Activated naive CD8-positive, alpha-beta T cell treated with anti-CD3 and anti-CD28 coated beads for 36 hours (primary cell): ENCODE results near the gene ATXN10. TPM values are rescaled to one million over a fixed set of nuclear protein-coding genes. Genes with fewer than 3 reads are reported as not detected.
"Not testable (repeated sequence)": the region's sequence is repeated elsewhere in the genome, so short reads cannot be mapped to it uniquely, and the experiment has no call there.

ENCODE experiments used
- DNase-seq: peaks from one replicate; pipeline ENCODE4 v3.0.0; 2021
- H3K27ac Mint-ChIP-seq: one replicate; pipeline ENCODE4 v1.8.0; 2022; ENCODE audit warnings: mild to moderate bottlenecking, moderate library complexity, mixed read lengths
- H3K27me3 Mint-ChIP-seq: one replicate; pipeline ENCODE4 v1.8.0; 2022; ENCODE audit warnings: mild to moderate bottlenecking, mixed read lengths
- H3K36me3 Mint-ChIP-seq: one replicate; pipeline ENCODE4 v1.8.0; 2021; ENCODE audit warnings: mild to moderate bottlenecking, mixed read lengths
- H3K4me1 Mint-ChIP-seq: one replicate; pipeline ENCODE4 v1.8.0; 2021; ENCODE audit warnings: mixed read lengths
- H3K4me3 Mint-ChIP-seq: one replicate; pipeline ENCODE4 v1.8.0; 2022; ENCODE audit warnings: mild to moderate bottlenecking, moderate library complexity, mixed read lengths
- H3K9me3 Mint-ChIP-seq: one replicate; pipeline ENCODE4 v1.8.0; 2022; ENCODE audit warnings: mixed read lengths
- total RNA-seq, 2 experiments: library from RNA; stranded (reverse); gene quantifications; one replicate each; pipeline ENCODE4 v1.2.3, GENCODE V29; 2021

The ATXN10 gene
- total RNA-seq, 2 experiments from 2014 or later = 124 to 130 TPM

DNA sequence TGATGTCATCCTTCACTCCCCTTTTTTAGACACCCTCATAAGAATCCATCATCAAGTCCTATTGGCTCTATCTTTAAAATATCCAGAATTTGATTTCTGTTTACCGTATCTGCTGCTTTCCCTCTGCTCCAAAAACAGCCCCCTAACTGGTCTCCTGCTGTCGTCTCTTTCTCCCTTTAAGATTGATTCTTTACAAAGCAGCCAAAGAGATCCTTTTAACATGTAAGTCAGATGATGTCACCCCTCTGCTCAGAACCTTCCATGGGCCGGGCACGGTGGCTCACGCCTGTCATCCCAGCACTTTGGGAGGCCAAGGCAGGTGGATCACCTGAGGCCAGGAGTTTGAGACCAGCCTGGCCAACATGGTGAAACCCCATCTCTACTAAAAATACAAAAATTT, 11.1 kb downstream of the ATXN10 start:
- H3K4me3 Mint-ChIP-seq, DNase-seq, H3K27me3 Mint-ChIP-seq, H3K9me3 Mint-ChIP-seq, H3K27ac Mint-ChIP-seq, H3K36me3 Mint-ChIP-seq: not testable (repeated sequence)
- peaks cover 13% of the 10 kb centered on the region for H3K4me1 Mint-ChIP-seq

DNA sequence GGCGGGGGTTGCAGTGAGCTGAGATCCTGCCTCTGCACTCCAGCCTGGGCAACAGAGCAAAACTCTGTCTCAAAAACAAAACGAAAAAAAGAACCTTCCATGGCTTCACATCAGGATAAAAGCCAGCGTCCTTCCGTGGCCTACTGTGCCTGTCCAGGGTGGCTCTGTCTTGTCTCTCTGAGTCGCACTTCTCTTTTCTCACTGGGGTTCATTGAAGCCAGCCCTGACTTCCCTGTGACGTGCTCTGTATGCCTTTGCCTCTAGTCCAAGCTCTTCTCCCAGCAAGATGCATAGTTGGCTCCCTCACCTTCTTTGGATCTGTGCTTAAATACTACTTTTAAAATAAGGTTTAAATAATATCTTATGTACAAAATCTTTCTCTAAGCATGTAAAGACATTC, 11.6 kb downstream of the ATXN10 start:
- Mint-ChIP-seq H3K36me3 (peaks cover 7% of the 10 kb centered on the region), H3K27me3 (no peaks in the 10 kb centered on the region), H3K9me3 (no peaks in the 10 kb centered on the region), H3K4me3 (no peak overlapping the region), H3K27ac (no peak overlapping the region), H3K4me1 (peaks cover 13% of the 10 kb centered on the region)
- DNase-seq = no peak

DNA sequence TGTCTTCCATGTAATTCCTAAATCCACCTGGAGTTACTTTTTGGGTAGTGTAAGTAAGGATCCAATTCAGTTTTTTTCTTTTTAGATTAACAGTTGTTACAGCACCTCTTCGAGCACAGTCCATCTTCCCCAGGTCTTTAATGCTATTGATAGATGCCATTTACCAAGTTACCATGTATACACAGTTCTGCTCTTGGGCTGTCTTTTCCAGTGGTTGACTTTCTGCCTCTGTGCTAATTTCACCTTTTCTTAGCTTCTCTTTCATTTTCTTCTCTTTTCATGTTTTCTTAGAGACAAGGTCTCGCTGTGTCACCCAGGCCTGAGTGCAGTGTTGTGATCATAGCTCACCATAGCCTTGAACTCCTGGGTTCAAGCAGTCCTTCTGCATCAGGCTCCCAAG, 12.0 kb downstream of the ATXN10 start:
- no peaks in the 10 kb centered on the region for H3K9me3 Mint-ChIP-seq

DNA sequence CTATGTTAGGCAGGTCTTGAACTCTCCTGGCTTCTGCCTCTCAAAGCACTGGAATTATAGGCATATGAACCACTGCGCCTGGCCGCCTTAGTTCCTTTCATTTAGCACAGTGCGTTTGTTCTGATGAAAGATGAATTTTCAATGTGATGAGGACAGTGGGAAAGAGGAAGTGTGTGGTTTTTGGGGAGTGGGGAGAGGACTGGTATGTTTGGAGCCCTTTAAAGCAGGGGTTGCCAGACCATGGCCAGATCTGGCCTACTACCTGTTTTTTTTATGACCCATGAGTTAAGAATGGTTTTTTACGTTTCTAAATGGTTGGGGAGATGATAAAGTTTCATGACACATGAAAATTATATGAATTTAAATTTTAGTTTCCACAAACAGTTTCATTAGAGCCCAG, 12.5 kb downstream of the ATXN10 start:
- Mint-ChIP-seq H3K4me3 (no peak overlapping the region), H3K27me3 (no peaks in the 10 kb centered on the region), H3K4me1 (peaks cover 10% of the 10 kb centered on the region), H3K27ac (no peak overlapping the region), H3K9me3 (no peaks in the 10 kb centered on the region), H3K36me3 (peaks cover 4% of the 10 kb centered on the region)
- DNase-seq = no peak

More for the DNA sequence above, 12.0 kb downstream of the ATXN10 start:
- Mint-ChIP-seq H3K27ac (no peak overlapping the region), H3K4me3 (no peak overlapping the region), H3K36me3 (peaks cover 7% of the 10 kb centered on the region), H3K4me1 (peaks cover 13% of the 10 kb centered on the region), H3K27me3 (no peaks in the 10 kb centered on the region)
- DNase-seq = no peak

DNA sequence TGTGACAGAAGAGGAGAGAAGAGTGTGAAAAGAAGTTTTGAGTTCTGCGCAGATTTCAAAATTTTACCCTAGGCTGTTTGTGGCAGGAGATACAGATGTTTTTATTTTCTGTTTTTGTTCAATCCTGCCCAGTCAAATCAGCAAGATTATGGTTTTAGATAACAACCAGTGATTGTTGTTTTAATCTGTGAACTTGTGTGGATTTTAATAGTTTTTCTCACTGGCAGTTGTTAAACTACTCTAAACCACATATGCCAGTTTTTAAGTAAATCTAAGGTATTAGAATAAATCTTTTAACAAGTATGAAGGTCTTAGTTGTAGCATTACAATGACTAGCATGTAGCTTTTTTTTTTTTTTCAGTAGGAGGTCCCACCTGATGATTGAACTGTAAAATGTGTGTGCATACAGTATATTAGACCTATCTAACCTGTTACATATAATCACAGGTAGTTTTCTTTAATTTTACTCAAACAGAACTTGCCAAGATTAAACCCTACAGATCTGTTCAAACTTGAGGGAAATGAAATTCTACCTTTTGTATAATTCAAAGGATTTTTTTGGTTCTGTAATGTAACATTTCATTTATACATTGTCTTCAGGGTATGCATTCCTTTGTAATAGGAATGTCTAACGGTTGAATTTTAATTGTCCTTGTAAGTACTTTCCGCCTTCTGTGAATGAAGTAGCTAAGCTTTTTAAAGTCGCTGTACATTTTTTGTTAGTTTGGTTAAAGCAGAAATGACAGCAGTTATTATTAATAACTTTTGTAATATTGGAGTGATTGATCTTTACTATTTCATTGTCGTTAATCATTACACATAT, 13.3 kb downstream of the ATXN10 start:
- H3K27ac Mint-ChIP-seq = no peak overlapping the region
- no peak overlapping the region for H3K4me3 Mint-ChIP-seq
- H3K36me3 Mint-ChIP-seq = peaks cover 5% of the 10 kb centered on the region
- no peak for DNase-seq
- no peaks in the 10 kb centered on the region for H3K9me3 Mint-ChIP-seq
- no peaks in the 10 kb centered on the region for H3K27me3 Mint-ChIP-seq
- peaks cover 7% of the 10 kb centered on the region for H3K4me1 Mint-ChIP-seq

DNA sequence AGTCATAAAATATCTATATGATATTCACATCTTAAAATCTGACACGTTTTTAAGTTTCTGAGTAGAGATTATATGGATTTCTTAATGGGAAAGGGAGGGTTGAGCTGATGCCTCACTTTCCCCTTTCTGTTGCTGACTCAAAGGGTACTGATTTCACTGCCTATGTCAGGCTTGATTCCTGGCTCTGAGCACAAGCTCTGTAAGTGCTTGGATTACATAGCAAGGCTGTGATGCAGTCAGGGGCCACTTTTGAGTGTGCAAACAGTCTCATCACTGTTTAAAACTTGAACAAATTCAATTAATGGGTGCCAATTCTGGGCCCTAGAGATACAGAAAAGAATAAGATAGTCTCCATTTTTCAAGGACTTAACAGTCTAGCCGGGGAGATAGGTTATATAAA, 14.4 kb downstream of the ATXN10 start:
- no peak overlapping the region for H3K4me3 Mint-ChIP-seq
- no peaks in the 10 kb centered on the region for H3K9me3 Mint-ChIP-seq
- H3K27me3 Mint-ChIP-seq = no peaks in the 10 kb centered on the region
- H3K36me3 Mint-ChIP-seq = peaks cover 13% of the 10 kb centered on the region
- peaks cover 10% of the 10 kb centered on the region for H3K4me1 Mint-ChIP-seq
- DNase-seq = no peak
- no peak overlapping the region for H3K27ac Mint-ChIP-seq

DNA sequence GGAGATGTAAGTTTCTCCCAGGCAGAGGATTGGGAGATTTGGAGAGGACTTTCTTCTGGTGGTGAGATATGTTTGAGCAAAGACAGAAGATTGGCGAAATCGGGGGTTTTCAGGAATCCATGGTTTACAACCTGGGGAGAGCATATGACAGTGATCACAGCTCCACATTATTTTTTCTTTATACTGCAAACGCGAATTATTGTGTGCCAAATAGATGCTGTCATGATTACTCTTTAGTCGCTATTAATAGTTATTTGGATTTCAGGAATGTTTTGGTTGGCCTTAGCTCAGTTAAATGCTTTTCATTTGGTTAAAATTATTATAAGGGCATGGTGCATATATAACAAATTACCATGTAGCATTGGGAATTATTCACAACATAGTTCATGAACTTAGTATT, 15.2 kb downstream of the ATXN10 start:
- Mint-ChIP-seq H3K4me3 (no peak overlapping the region), H3K9me3 (no peaks in the 10 kb centered on the region), H3K27me3 (no peaks in the 10 kb centered on the region), H3K4me1 (peaks cover 10% of the 10 kb centered on the region), H3K36me3 (peaks cover 15% of the 10 kb centered on the region), H3K27ac (no peak overlapping the region)
- no peak for DNase-seq

DNA sequence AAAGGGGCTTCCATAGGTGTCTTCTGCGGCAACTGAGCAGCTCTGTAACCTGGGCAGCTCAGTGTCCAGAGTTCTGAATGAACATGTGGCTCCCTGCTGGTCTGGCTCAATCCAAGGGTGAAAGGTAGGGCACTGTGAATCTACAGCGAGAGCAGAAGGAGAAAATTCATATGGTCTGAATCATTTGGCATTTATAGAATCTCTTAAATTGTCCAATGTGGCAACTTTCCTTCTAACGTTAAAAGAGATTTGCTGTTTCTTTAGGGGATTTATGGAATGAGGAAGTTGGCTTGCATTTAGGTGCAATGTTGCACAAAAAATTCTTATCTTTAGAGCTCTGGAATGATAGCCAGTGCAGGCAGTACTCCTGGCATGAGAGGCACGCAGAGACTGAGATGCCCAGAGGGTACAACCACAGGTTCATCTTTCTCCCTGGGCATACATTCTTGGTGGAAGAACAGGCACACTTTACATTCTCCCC, 17.0 kb downstream of the ATXN10 start:
- peaks cover 10% of the 10 kb centered on the region for H3K4me1 Mint-ChIP-seq
- H3K27me3 Mint-ChIP-seq = no peaks in the 10 kb centered on the region

DNA sequence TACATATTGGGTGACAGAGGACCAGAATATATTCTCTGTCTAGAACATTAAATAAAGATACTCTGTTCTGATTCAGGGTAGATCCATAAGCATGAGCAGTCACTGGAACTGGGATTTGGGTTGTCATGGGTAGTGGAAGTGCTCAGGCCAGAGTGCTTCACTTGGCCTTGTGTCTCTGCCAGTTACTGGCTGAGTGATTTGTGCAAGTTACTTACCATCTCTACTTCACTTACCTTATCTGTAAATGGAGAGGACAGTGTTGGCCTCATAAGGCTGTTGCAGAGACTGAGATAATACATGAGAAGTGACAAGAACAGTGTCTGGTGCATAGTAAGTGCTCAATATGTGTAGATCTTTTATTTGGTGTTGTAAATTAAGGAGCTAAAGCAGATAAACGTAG, 17.6 kb downstream of the ATXN10 start:
- Mint-ChIP-seq H3K9me3 (no peaks in the 10 kb centered on the region), H3K4me3 (no peak overlapping the region), H3K27me3 (no peaks in the 10 kb centered on the region), H3K36me3 (peaks cover 23% of the 10 kb centered on the region), H3K27ac (no peak overlapping the region), H3K4me1 (peaks cover 10% of the 10 kb centered on the region)
- no peak for DNase-seq

More for the DNA sequence above, 17.0 kb downstream of the ATXN10 start:
- H3K36me3 Mint-ChIP-seq = peaks cover 21% of the 10 kb centered on the region
- no peak overlapping the region for H3K4me3 Mint-ChIP-seq
- no peak overlapping the region for H3K27ac Mint-ChIP-seq
- no peaks in the 10 kb centered on the region for H3K9me3 Mint-ChIP-seq
- no peak for DNase-seq

DNA sequence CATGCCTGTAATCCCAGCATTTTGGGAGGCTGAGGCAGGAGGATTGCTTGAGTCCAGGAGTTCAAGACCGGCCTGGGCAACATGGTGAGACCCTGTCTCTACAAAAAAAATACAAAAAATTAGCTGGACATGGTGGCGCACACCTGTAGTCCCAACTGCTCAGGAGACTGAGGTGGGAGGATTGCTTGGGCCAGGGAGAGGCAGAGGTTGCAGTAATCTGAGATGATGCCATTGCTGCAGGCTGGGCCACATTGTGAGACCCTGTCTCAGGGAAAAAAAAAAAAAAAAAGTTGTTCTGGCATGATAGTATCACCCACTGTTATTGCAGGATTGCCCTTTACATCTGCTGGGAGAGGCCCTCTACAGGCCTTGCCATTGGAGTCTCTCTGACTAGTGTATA, 18.4 kb downstream of the ATXN10 start:
- DNase-seq = no peak
- H3K27me3 Mint-ChIP-seq = no peaks in the 10 kb centered on the region
- H3K4me3 Mint-ChIP-seq = no peak overlapping the region
- no peak overlapping the region for H3K27ac Mint-ChIP-seq
- H3K36me3 Mint-ChIP-seq = peaks cover 24% of the 10 kb centered on the region
- H3K4me1 Mint-ChIP-seq = peaks cover 10% of the 10 kb centered on the region
- no peaks in the 10 kb centered on the region for H3K9me3 Mint-ChIP-seq

DNA sequence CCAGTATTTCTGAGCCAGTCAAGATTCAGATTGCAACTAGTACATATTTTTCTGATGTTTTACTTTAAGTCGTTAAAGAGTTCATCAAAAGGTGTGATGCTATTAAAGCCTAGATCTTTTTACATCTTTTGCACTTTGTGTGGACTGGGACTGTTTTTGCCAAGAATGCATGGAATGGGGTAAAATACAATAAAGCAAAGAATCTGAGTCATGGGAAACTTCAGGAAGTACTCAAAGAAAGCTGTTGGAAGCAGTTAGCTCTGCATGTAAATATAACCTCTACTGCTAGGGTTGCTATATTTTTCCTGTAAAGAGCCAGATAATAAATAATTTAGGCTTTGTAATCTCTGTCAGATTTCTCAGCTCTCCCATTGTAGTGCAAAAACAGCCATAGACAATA, 20.9 kb downstream of the ATXN10 start:
- H3K27me3 Mint-ChIP-seq = no peaks in the 10 kb centered on the region
- no peak overlapping the region for H3K27ac Mint-ChIP-seq
- H3K4me1 Mint-ChIP-seq = peaks cover 7% of the 10 kb centered on the region
- peaks cover 29% of the 10 kb centered on the region for H3K36me3 Mint-ChIP-seq
- H3K9me3 Mint-ChIP-seq = no peaks in the 10 kb centered on the region
- no peak for DNase-seq
- H3K4me3 Mint-ChIP-seq = no peak overlapping the region

DNA sequence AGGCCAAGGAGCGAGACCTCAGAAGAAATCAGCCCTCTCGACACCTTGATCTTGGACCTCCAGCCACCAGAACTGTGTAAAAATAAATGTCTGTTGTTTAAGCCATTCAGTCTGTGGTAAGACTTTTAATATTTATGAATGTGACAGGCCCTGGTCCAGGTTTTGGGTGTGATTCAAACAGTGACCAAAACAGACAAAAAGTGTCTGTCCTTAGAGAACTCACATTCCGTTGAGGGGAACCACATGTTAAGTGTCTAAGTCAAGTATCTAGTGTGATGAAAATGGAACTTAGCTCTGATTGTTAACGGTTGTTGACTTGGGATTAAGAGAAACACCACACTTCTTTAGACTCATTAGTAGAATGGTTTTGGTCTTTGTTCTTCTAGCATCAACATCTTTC, 22.2 kb downstream of the ATXN10 start:
- Mint-ChIP-seq H3K36me3 (peaks cover 34% of the 10 kb centered on the region), H3K27me3 (no peaks in the 10 kb centered on the region), H3K27ac (no peak overlapping the region), H3K4me1 (peaks cover 12% of the 10 kb centered on the region), H3K4me3 (no peak overlapping the region), H3K9me3 (no peaks in the 10 kb centered on the region)
- no peak for DNase-seq

DNA sequence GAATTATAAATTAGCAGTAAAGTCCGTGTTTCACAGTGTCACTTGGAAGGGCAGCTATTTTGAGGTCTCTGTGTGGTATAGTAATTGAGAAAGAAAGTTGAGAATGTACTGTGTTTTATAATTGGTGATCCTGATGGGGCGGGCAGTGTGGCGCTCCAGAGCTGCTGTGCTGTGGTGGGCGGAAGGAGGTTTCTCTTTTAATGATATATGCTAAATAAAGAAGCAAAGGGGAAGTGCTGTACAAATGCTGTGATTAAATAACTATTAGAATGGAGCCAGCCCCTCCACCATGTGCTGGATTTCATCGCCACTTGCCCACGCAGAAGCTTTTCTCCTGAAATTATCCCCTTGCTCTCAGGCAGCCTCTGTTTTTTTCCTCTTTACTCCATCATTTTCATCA, 24.6 kb downstream of the ATXN10 start:
- Mint-ChIP-seq H3K27ac (no peak overlapping the region), H3K36me3 (peaks cover 30% of the 10 kb centered on the region), H3K4me3 (no peak overlapping the region), H3K27me3 (no peaks in the 10 kb centered on the region), H3K4me1 (peaks cover 9% of the 10 kb centered on the region), H3K9me3 (no peaks in the 10 kb centered on the region)
- DNase-seq = no peak

DNA sequence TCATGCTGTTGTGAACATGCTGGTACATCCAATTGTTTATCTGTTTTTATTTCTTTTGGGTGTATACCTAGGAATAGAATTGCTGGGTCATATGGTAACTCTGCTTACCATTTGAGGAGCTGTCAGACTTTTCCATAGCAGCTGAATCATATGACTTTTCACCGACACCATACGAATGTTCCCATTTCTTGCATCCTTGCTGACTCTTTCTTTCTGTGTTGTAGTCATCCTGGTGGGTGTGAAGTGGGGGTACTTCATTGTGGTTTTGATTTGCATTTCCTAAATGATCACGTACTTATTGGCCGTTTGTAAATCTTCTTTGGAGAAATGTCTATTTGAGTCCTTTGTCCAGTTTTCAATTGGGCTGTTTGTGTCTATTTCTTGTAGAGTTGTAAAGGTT, 26.5 kb downstream of the ATXN10 start:
- H3K27ac Mint-ChIP-seq = no peak overlapping the region
- no peak for DNase-seq
- peaks cover 39% of the 10 kb centered on the region for H3K36me3 Mint-ChIP-seq
- H3K9me3 Mint-ChIP-seq = no peaks in the 10 kb centered on the region
- peaks cover 9% of the 10 kb centered on the region for H3K4me1 Mint-ChIP-seq
- H3K27me3 Mint-ChIP-seq = no peaks in the 10 kb centered on the region
- no peak overlapping the region for H3K4me3 Mint-ChIP-seq

DNA sequence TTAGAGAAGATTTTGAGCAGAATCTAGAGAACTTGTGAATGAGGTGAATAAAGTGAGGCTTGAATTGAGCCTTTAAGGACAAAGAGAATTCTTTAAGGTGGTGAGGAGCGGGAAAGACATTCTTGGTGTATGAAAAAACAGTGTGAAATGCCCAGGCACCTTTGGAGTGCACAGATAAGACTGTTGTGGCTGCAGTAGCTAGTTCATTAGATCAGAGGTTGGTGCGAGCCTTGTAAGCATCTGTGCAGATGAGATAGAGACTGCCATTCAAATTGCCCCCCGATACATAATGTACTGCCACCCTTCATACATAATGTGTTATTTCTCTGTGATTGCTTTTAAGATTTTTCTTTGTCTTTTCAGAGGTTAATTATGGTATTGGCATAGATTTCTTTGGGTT, 31.3 kb downstream of the ATXN10 start:
- H3K4me3 Mint-ChIP-seq = no peak overlapping the region
- H3K36me3 Mint-ChIP-seq = peaks cover 40% of the 10 kb centered on the region
- no peak for DNase-seq
- no peak overlapping the region for H3K27ac Mint-ChIP-seq
- H3K4me1 Mint-ChIP-seq = peaks cover 11% of the 10 kb centered on the region
- H3K27me3 Mint-ChIP-seq = no peaks in the 10 kb centered on the region
- H3K9me3 Mint-ChIP-seq = no peaks in the 10 kb centered on the region

DNA sequence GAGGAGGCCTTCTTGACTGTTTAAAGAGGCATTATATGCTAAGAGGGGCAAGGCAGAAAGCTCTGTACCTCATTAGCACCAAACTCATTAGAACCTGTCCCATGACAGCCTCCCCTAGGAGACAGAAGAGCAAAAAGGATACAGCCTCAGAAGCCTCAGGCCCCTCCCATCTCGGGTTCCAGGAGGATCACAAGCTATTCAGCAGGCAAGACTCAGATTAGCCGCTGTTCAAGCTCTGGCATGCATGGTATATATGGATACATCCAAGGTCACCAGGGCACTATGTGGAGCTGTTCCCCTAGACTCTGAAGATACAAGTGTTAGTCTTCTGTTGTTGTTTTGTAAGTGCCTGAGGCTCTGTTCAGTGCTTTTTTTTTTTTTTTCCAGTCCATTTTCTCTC, 32.1 kb downstream of the ATXN10 start:
- H3K4me1 Mint-ChIP-seq = peaks cover 10% of the 10 kb centered on the region
- H3K4me3 Mint-ChIP-seq = no peak overlapping the region
- no peak for DNase-seq
- H3K27ac Mint-ChIP-seq = no peak overlapping the region
- H3K27me3 Mint-ChIP-seq = no peaks in the 10 kb centered on the region
- H3K36me3 Mint-ChIP-seq = peaks cover 41% of the 10 kb centered on the region
- H3K9me3 Mint-ChIP-seq = no peaks in the 10 kb centered on the region
